CD4-positive, alpha-beta T cell treated with Interleukin-2 at 100 ng/mL for 4 hours (primary cell): ENCODE data around the gene ARHGAP32.

Experiments used
- DNase-seq: peaks from one replicate; pipeline ENCODE4 v3.0.0-alpha.2; 2020; ENCODE audit warnings: low spot score

ARHGAP32 gene

DNA sequence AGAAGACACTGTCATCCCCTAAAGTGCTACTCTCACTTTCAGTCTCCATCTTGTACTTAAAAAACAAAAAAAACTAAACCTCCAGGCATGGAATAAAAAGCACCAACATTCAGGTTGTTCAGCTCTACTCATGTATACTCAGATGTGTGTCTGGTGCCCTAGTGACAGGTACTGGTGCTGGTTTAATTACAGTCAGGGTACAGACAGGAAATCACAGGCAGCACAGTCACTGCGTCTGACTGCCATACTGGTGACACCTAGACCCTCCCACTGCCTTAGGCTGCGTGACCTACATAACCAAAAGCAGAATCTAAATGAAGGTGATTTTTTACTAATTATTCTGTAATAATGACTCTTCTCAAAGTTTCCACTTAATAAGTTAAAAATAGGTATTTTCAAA, at the start of gene ARHGAP32:
ARHGAP32 (minus strand) TSS at position 176 of the 400 bp plus-strand sequence; CDS start at position 49, 127 bp downstream.
- DNase-seq, result no peak

DNA sequence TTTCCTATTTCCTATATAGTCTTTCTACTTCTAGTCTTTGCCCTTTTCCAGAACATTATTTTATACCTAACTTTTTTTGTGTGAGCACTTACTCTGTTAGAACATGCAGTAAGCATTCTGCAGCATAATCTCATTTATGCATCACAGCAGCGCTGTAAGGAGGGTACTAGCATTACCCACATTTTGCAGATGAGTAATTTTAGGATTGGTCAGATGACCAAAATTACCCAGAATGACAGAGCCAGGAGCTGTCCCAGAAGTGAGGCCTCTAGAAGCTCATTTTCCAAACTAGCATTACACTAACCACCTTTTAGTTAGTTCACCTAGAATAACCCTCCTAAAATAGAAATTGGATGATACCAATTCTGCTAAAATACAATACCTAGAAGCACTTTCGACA, 47.1 kb upstream of the ARHGAP32 start:
- no peak for DNase-seq

DNA sequence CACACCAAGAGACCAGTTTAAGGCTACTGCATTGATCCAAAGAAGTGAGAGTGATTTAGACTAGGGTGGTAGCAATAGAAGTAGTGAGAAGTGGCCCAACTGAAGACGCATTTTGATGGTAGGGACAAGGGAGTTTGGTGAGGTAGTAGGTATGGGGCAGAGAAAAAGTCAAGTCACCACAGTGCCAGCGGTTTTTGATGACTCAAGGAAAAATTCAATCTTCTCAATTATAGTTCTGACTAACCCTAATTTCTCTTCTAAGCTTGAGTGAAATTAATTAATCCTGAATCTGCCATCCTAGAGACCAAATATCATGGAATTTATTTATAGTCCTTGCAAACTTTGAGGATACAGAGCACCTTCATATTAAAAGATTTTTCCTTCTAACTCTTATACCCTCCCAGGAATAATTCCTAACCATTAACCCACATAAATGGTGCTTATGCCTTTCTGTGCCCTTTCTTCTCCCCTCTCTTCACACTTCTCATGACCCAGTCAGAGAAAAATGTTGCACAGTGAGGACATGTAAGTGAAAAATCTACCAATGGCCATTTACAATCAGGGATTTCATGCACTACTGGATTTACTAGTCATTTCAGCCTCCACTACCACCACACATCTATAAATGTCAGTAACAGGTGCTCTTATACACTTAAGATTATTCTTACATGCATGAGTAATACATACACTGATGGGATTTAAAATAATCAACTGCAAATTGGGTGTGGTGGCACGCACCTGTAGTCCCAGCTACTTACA, 45.9 kb upstream of the ARHGAP32 start:
- no peak for DNase-seq

DNA sequence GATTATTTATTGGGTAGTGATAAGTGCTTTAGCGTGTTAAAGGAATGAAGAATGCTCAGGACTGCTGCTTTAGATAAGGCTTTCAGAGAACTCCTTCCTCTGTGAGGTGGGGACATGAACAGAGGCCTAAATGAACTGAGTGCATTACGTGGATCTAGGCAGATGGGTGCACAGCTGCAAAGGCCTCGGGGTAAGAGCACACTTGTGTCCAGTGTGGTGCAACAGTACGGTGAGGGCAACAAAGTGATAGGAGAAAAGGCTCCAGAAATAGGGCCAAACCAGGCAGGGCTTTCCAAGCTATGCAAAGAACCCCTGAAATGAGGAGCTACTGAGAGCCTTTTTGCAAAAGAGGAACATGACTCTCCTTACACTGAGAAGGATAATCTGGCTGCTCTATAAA, 45.3 kb upstream of the ARHGAP32 start:
- DNase-seq, result no peak

DNA sequence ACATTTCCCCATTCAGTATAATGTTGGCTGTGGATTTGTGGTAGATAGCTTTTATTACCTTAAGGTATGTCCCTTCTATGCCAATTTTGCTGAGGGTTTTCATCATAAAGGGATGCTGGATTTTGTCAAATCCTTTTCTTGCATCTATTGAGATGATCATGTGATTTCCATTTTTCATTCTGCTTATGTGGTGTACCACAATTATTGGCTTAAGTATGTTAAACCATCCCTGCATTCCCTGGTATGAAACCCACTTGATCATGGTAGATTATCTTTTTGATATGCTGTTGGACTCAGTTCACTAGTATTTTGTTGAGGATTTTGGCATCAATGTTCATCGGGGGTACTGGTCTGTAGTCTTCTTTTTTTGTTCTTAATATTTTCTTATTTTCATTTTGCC, 44.7 kb upstream of the ARHGAP32 start:
- DNase-seq, result no peak

DNA sequence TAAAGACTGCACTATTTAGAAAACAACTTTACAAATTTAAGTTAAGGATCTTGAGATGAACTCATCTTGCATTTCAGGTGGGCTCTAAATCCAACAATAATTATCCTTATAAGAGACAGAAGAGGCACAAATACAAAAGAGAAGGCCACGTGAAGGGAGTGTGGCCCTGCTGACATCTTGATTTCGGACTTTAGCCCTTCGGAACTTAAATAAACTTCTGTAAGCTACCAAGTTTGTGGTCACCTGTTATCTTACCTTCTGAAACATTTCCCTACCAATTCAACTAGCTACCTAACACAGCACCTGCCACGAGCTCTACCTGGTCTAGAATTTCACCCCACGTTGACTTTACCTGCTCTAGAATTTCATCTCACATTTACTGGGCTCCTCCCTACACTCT, 42.9 kb upstream of the ARHGAP32 start:
- DNase-seq, result no peak

DNA sequence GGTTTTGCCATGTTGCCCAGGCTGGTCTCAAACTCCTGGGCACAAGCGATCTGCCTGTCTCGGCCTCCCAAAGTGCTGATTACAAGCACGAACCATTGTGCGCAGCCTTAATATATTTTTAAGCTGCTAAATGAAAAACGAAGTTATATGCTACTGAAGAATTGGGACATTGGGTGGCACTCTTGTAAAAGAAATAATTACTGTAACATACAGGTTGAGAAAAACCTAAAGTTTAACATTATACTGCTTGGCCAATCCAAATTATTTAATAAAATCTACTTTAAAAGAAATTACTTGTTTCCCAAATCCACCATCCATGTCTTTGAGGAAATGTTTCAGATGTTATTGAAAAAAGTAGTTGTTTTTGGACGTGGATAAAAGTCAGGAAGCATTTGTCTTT, 37.9 kb upstream of the ARHGAP32 start:
- no peak for DNase-seq

DNA sequence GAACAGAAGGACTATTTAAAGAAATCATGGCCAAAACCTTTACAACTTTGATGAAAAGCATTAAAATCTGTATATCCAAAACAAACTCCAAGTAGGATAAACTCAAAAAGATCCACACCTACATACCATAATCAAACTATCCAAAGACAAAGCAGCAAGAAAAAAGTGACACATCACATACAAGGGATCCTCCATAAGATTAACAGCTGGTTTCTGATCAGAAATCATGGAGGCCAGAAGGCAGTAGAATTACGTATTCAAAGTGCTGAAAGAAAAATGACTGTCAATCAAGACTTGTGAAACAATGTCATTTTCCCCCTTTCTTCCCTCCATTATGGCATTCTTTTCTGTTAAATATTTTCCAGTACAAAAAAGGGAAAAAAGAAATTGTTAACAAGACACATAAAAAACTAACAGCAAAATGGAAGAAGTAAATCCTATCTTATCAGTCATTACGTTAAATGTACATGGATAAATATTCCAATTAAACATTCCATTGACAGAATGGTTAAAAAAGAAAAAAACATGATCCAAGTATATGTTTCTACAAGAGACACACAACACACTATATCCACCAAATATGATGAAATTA, 34.2 kb upstream of the ARHGAP32 start:
- DNase-seq, result no peak

DNA sequence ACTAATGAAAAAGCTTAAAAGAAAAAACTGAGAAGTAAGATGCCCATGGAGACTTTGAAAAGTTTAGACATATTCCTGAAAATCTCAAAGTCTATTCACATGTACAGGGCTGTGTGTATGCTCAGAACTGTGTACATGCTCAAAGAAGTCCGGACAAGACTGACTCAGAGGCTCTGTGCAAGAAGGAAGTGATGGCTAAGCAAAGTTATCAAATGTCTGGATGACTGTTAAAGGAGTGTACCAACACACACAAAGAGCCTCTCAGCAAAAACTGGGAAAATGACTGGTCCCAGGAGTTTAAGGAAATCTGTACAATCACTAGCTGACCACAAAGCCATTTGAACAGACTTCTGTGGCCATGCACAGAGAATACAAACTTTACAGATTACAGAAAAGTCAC, 33.1 kb upstream of the ARHGAP32 start:
- DNase-seq, result no peak

DNA sequence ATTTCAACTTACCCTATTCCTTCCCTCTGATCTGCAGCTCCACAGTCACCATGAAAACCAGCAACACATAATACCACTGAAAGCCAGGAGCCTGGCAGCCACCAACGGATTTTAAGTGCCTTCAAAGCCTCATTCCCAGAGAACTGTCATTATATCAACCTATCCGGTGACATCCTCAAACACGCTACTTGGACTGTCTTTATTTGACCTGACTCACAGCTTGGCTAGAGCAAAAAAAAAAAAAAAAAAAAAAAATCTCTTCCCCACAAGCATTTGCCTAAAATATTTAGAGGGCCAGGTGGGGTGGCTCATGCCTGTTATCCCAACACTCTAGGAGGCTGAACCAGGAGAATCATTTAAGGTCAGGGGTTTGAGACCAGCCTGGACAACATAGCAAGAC, 32.4 kb upstream of the ARHGAP32 start:
- no peak for DNase-seq

DNA sequence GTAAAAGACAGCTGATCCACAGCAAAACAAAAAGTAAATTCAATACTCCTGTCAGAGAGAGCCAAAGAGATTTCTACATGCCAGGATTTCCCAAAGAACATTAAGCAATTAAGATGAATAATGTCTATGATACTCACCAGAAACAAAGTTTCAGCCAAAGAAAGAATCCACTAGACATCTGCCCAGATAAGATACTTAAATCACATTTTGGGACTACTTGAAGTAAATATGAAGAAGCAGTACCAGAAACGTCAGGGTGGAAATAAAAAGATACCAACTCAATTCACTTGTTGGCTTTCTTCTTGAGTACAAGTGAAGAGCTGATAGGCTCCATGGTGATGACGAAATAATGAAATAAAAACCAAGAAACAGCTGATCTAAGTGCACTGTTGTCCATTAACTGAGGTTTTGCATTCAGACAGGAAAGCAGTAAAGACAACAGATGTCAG, 31.6 kb upstream of the ARHGAP32 start:
- DNase-seq, result no peak

DNA sequence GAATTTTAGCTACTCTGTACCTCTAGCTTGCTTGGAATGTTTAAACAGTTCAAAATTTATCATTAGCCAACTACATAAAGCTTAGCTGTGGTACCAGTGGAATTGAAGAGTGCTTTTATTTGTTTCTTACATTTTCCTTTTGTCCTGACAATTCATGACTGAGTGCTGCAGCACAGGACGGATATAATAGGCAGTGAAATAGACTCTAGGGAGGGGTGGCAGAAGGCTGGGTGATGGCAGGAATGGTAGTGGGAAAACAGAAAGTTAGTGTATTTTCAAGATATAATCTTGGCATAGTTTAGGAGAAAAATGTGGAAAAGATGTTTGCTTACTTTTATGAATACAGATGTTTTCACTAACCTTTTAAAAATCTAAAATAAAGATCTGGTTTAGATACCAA, 31.1 kb upstream of the ARHGAP32 start:
- no peak for DNase-seq

DNA sequence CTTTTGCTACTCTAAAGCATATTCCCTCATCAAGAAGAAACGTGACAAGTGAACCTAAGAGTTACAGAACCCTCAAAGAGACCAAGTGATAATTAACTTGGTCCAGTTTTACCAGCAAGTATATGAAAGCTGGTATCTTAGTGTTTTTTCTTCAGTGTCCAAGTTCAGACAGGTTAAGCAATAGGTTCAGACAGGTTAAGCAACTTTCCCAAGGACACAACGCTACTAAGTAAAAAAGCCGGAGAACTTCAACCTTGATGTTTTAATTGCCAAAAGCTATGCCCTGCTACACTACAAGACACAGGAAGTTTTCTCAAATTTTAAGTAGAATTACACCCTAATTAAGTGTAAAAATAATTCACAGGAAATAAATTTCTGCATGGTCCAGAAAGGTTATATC, 30.0 kb upstream of the ARHGAP32 start:
- no peak for DNase-seq

DNA sequence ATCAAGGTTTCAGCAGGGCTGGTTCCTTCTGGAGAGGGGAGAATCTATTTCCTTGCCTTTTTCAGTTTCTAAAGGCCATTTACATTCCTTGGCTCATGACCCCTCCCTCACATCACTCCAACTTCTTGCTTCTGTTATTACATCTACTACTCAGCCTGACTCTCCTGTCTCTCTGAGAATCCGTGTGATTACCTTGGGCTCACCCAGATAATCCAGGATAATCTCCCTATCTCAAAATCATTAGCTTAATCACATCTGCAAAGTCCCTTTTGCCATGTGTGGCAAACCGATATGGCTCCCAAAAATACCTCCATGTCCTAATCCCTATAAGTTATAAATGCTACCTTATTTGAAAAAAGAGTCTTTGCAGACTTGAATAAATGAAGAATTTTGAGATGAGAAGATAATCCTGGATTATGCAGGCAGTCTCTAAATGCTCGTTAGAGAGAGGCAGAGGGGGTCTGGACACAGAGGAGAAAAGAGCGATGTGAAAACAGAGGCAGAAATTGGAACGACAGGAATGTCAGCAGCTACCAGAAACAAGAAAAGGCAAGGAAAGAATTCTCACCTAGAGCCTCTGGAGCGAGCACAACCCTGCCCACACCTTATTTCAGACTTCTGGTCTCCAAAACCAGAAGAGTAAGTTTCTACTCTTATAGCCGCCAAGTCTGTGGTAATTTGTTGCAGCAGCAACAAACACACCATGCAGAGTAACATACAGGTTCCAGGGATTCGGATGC, 23.6 kb upstream of the ARHGAP32 start:
- no peak for DNase-seq

DNA sequence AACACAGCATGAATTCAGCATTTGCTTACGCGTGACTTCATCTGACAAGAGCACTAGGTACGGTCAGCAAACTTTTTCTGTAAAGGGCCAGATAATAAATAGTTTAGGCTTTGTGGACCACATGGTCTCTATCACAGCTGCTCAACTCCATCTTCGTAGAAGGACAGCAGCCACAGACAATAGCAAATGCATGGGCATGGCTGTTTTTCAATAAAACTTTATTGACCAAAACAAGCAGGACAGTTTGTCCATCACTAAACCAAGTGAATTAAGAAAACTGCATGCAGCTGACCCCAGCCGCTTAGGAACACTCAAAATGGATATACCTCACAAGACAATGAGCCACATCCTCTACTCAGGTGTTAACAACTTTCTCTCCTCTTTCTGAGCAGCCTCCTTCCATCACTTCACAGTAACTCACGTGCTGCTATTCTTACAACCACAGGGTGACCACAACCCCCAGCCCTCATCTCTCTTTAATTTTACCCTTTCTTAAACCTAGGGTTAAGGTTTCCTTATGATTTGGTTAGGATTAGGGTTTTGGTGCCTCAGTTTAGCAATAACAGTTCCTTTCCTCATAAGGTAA, 22.7 kb upstream of the ARHGAP32 start:
- no peak for DNase-seq

DNA sequence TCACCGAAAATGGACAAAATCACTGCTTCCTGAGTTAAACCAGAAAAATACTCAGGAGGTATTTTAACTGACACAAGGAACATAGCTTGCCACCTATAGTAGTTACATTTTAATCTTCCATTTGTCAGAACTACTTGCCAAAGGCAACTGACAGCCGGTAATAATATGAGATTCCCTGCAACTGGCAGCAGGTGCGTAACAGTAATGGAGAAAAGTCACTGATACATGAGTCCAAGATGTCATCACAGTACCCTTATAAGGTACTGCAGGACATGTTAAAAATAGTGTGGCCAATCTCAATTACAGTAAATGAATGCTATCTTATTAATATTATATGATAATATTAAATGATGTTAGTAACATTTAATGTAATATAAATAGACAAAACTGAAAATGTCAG, 21.1 kb upstream of the ARHGAP32 start:
- DNase-seq, result no peak

DNA sequence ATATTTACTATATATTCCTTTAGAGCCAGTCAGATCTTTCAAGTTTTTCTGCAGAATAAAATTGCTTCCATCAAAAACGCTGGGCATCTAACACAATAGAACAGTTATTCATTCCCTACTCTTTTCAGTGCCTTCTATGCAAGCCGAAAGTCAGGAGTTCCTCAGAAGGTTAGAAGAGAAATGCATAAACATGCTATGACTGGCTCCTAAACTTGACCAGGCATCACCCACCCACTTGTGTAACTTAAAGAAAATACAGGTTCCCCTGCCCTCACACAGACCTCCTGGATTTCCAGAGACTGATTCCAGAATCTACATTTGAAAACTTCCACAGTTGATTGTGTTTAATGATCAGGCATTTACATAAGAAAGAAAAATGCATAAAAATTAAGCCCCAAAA, 19.3 kb upstream of the ARHGAP32 start:
- no peak for DNase-seq

DNA sequence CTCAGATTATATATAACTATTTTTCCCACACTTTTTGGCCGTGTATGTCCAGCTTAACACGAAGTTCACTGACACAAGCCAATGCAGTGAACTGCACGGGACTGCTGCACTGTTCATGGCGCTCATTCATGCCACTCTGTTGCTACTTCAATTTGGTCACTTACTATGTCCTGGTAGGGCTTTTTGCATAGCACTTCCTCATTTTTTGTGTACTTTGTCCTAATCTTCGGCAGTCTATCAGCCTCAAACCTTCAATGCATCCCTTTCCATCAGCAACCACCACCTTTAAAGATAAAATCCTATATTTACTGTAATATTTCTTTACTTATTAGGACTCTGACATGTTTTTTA, 18.7 kb upstream of the ARHGAP32 start:
- DNase-seq, result no peak

DNA sequence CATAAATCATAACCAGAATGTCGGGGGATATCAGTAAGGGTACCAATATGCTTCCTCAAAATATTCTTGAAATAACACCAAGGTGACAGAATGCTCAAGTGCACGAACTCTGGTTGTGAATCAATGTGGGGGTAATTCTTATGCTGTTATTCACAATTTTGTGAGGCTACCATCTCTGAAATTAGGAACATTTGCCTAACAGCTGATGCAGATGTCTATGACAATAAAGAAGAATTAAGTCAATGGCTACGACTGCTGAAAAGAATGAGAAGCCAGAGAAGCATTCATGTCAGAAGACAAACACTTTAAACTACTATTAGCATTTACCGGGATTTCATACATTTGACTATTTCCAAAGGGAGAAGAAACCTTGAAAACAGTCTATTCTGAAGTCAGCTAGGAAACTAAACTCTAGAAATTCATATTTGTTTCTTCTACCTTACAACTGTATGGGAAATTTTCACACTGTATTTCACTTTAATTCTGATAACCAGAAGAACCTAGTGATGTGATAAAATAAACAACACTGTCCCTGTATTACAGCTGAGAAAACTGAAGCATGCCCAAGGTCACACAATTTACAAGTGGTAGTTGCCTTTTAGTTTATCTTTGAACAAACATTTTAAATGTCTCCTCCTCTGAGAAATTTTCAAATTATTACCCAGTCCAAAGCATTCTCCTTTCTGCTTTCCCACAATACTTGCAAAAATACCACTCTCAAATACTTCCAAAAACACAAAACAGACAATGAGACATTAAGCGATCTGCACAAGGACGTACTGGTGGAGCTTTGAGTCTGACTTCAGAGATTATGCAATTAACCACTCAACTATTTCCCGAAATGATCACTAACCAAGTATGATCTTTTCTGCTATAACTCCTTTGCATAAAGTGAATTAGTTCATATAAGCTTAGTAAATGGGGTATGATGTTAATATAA, 18.0 kb upstream of the ARHGAP32 start:
- no peak for DNase-seq

DNA sequence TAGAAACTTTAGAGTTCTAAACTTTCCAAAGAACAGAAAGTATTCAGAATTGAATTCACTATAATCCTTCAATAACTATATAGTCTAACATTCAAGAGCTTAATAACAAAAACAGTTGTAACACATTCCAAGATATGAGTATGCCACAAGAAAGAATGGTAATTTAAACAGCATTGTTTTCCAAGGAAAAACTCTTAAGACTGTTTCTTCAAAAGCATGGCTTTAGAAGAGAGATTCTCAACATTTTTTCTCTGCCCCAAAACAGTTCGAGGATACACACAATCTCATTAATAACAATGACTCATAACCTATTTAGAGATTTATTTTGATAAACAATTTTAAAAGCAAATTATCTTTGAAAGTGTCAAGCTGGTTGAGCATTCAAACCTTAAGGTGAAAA, 16.7 kb upstream of the ARHGAP32 start:
- no peak for DNase-seq

DNA sequence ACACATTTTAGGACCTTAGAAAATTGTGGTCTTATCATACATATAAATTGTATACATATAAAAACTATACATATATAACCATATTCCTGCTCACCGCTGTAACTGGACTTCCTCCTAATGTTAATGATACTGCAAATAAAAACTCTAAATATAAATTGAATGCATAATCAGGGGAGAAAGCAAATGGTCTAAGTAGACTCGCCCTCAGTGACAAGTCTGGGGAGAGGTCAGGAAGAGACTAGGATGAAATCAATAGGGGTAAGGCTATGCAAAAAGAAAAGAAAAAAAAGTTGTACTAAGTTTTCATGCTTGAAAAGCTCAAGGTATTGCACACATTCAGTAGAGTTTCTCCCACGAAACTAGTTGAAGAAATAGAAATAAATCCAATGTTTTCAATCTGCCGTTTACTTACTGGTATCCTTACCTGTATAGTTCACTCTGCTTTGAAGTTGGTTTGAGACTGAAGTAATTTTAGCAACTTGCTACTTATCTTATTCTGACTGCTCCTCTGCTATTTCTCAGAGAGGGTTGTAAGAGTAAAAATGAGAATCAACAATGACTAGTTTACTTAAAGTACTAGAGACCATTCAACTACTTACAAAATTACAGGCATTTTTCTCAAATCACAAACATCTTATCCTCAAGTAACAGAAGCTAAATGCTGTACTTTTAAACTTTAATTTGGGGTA, 12.2 kb upstream of the ARHGAP32 start:
- no peak for DNase-seq
